ENCODE results near the gene KMO. TPM values are rescaled to one million over a fixed set of nuclear protein-coding genes. Genes with fewer than 3 reads are reported as not detected.
A peak's percentile ranks its signal among the peaks of the same experiment; 100 is the strongest.

KMO gene
- polyA plus RNA-seq, 3 donors = 4.7 to 9.0 (median 6.4) TPM

DNA sequence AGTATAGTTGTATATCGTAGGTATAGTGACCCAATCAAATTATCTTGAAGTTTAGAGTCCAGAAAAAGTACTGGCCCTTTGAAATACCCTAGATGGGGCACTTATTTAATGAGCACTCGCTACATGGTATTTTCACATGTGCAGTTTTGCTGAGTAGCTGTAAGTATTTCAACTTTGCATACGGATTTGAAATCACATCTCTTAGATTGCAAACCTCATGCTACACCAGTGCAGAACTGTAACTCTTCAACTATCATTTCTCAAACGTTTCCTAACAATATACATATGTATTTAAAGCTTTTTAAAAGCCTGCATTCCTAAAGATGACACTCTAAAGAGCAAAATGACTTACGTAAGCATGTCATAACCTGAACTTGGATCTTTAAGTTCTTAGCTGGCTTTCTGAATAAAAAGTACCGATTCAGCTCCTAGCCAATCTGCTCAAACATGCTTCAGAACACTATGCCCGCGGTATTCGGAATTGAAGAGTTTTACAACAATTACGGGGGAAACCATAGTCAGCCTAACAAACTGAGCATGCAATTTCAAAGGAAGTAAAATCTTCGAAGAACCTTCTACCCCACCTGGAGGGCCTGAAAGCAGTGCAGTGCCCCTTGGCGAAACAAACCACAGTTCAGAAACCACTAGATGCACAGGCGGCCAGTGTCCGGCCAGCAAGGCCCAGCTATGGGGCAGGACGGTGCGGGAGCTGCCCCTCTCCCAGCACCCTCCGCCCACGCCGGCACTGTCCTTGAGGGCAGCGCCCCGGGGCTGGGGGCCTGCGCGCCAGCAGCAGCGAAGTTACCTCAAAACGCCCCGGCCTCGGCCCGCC, 13.5 kb upstream of the KMO start:
- H3K4me3 Mint-ChIP-seq = peak overlapping the region; percentile 81 to 92
- H3K27me3 Mint-ChIP-seq (ENCODE audit: low read depth in 3 of 3) = peaks cover 16 to 18% (median 17%) of the 10 kb centered on the region in 3 donors
- intact Hi-C loops (cut with micrococcal nuclease) = loop anchor here in 1 of 2 donors (5.0 kb wide), 1 partner anchor 119 kb away; no protein-coding TSS in a partner anchor
- H3K4me1 ChIP-seq (ENCODE audit: control insufficient read depth in 1 of 2, insufficient read depth in 2 of 2, low read length in 2 of 2) = peaks cover 14 to 25% of the 10 kb centered on the region in 2 donors
- peak overlapping the region; percentile 86 for H3K9ac ChIP-seq (ENCODE audit: insufficient read depth, low read length, poor library complexity, severe bottlenecking)
- peaks cover 9 to 22% of the 10 kb centered on the region in 2 donors for H3K36me3 ChIP-seq (replicated peaks in 1 of 2; ENCODE audit: control insufficient read depth in 1 of 2, insufficient read depth in 2 of 2, low read length in 2 of 2)
- H3K4me2 ChIP-seq (replicated peaks; ENCODE audit: extremely low read depth, low read length, poor library complexity, severe bottlenecking) = peak overlapping the region; percentile 84
- DNase-seq = peak in 1 of 3 donors; percentile 10
- WGBS (ENCODE audit: insufficient coverage) = under 1% methylated on average over 24 of the region's 28 CpGs
- peaks cover 3 to 18% of the 10 kb centered on the region in 2 donors for H3K27me3 ChIP-seq (ENCODE audit: control insufficient read depth in 2 of 2, insufficient read depth in 2 of 2, low read length in 2 of 2)
- no peaks in the 10 kb centered on the region for H3K9me3 Mint-ChIP-seq
- H3K4me1 Mint-ChIP-seq = peaks cover 14% of the 10 kb centered on the region
- peak overlapping the region; percentile 55 to 82 (median 79) for H3K27ac Mint-ChIP-seq
- H3K4me3 ChIP-seq (replicated peaks in 1 of 3; ENCODE audit: low read depth in 2 of 3, low read length in 3 of 3) = peak overlapping the region; percentile 41 to 85 (median 71)
- no peaks in the 10 kb centered on the region for H4K20me1 ChIP-seq (ENCODE audit: insufficient read depth, low read length)
- TF ChIP-seq, protein P1, sequence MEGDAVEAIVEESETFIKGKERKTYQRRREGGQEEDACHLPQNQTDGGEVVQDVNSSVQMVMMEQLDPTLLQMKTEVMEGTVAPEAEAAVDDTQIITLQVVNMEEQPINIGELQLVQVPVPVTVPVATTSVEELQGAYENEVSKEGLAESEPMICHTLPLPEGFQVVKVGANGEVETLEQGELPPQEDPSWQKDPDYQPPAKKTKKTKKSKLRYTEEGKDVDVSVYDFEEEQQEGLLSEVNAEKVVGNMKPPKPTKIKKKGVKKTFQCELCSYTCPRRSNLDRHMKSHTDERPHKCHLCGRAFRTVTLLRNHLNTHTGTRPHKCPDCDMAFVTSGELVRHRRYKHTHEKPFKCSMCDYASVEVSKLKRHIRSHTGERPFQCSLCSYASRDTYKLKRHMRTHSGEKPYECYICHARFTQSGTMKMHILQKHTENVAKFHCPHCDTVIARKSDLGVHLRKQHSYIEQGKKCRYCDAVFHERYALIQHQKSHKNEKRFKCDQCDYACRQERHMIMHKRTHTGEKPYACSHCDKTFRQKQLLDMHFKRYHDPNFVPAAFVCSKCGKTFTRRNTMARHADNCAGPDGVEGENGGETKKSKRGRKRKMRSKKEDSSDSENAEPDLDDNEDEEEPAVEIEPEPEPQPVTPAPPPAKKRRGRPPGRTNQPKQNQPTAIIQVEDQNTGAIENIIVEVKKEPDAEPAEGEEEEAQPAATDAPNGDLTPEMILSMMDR (IDR thresholded peaks at IDR 0.05) = no peak
- H3K27ac ChIP-seq (ENCODE audit: low read depth in 1 of 2, low read length in 2 of 2) = peak overlapping the region; percentile 45 to 83
- H3K36me3 Mint-ChIP-seq = peaks cover 17 to 21% of the 10 kb centered on the region in 2 donors
- peaks cover 55% of the 10 kb centered on the region for H3K79me2 ChIP-seq (ENCODE audit: insufficient read depth, low read length)
- H2AFZ ChIP-seq (ENCODE audit: insufficient read depth, low read depth, low read length, poor library complexity, severe bottlenecking) = peak overlapping the region; percentile 82
- no peaks in the 10 kb centered on the region for H3K9me3 ChIP-seq (replicated peaks in 1 of 2; ENCODE audit: control insufficient read depth in 1 of 2, insufficient read depth in 1 of 2, low read length in 2 of 2)

DNA sequence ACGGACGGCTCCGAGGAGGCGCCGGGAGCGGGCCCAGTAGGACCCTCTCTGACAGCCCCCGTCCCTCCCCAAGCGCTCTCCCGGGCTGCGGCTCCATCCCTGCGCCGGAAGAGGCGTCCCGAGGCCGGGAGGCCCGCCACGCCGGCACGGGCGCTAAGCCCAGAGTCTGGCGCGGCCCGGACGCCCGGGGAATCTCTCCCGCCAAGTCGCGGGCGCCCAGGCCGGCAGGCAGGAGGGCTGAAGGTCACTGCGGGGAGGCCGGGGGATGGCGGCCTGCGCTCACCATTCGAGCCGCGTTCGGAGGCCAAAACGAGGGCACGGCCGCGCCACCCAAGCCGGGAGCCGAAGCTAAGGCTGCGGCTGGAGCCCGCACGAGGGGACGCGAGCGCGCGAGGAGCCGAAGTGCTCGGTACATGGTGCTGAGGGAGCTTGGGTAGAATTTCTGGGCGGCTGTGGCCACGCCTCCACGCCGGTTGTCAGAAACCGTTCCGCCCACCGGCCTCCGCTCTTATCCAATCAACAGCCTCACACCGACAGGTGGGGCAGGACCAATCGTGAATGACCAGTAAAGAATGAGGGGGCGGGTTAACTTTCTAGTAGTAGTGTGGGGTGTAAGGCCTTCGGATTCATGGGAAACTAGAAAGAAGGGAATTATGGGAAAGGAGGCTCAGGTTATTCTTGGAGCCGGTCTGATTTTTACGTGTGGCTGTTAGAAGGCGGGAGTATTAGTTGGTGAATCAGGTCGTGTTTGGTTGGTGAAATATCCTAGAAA, 12.7 kb upstream of the KMO start, which contains the start of gene FH:
TSS of gene FH (minus strand) at position 448 of the 772 bp plus-strand sequence. CDS start at position 415, 33 bp downstream.
- peak; percentile 90 to 96 (median 92) for DNase-seq
- TF ChIP-seq, protein P1 (IDR thresholded peaks at IDR 0.05) = no peak
- peak within 1 kb of the TSS; percentile 41 to 85 (median 71) for H3K4me3 ChIP-seq (replicated peaks in 1 of 3; ENCODE audit: low read depth in 2 of 3, low read length in 3 of 3)
- H3K27ac Mint-ChIP-seq = peak within 1 kb of the TSS; percentile 55 to 82 (median 79)
- H4K20me1 ChIP-seq (ENCODE audit: insufficient read depth, low read length) = no peaks in the 10 kb centered on the region
- 0% methylated on average over 54 of the region's 70 CpGs for WGBS (ENCODE audit: insufficient coverage)
- H3K9me3 Mint-ChIP-seq = no peaks in the 10 kb centered on the region
- H3K79me2 ChIP-seq (ENCODE audit: insufficient read depth, low read length) = peaks cover 47% of the 10 kb centered on the region
- H2AFZ ChIP-seq (ENCODE audit: insufficient read depth, low read depth, low read length, poor library complexity, severe bottlenecking) = peak within 1 kb of the TSS; percentile 82
- peaks cover 9 to 18% of the 10 kb centered on the region in 2 donors for H3K36me3 ChIP-seq (replicated peaks in 1 of 2; ENCODE audit: control insufficient read depth in 1 of 2, insufficient read depth in 2 of 2, low read length in 2 of 2)
- peaks cover 14 to 25% of the 10 kb centered on the region in 2 donors for H3K4me1 ChIP-seq (ENCODE audit: control insufficient read depth in 1 of 2, insufficient read depth in 2 of 2, low read length in 2 of 2)
- H3K27ac ChIP-seq (ENCODE audit: low read depth in 1 of 2, low read length in 2 of 2) = peak within 1 kb of the TSS; percentile 45 to 83
- peak within 1 kb of the TSS; percentile 81 to 92 for H3K4me3 Mint-ChIP-seq
- H3K9me3 ChIP-seq (replicated peaks in 1 of 2; ENCODE audit: control insufficient read depth in 1 of 2, insufficient read depth in 1 of 2, low read length in 2 of 2) = no peaks in the 10 kb centered on the region
- peaks cover 12 to 17% of the 10 kb centered on the region in 2 donors for H3K36me3 Mint-ChIP-seq
- peaks cover 3 to 19% of the 10 kb centered on the region in 2 donors for H3K27me3 ChIP-seq (ENCODE audit: control insufficient read depth in 2 of 2, insufficient read depth in 2 of 2, low read length in 2 of 2)
- H3K4me2 ChIP-seq (replicated peaks; ENCODE audit: extremely low read depth, low read length, poor library complexity, severe bottlenecking) = peak within 1 kb of the TSS; percentile 84
- H3K4me1 Mint-ChIP-seq = peaks cover 14% of the 10 kb centered on the region
- peak within 1 kb of the TSS; percentile 86 for H3K9ac ChIP-seq (ENCODE audit: insufficient read depth, low read length, poor library complexity, severe bottlenecking)
- intact Hi-C loops (cut with micrococcal nuclease) = loop anchor here (5.0 to 10.0 kb wide), 4 partner anchors 118 to 475 kb away; partner anchors contain the start of genes EXO1 (in 2 of the 2) and MAP1LC3C (in 1 of the 2)
- H3K27me3 Mint-ChIP-seq (ENCODE audit: low read depth in 3 of 3) = peaks cover 16 to 20% (median 17%) of the 10 kb centered on the region in 3 donors
